H1 (cell line): ENCODE results near the gene SLN. TPM values are rescaled to one million over a fixed set of nuclear protein-coding genes. Genes with fewer than 3 reads are reported as not detected.

Experiments
- CTCF ChIA-PET: fragments of 300-600 bp; sonication (Branson Sonifier 250); formaldehyde crosslinking; loops from one replicate; lab custom pipeline; 2021; ENCODE audit not compliant: partially characterized antibody; lab: Charles Lee
- POLR2A ChIA-PET: fragments of 300-600 bp; sonication (Branson Sonifier 250); formaldehyde crosslinking; loops from one replicate; lab custom pipeline; 2021; ENCODE audit warnings: inconsistent platforms; ENCODE audit not compliant: partially characterized antibody; lab: Charles Lee
- DNase-seq, 2 experiments: peaks; one replicate each; pipeline versions ENCODE4 v3.0.0 to v3.0.0-alpha.2; 2010 to 2022; ENCODE audit warnings: low spot score in 2 of 2, low read depth in 1 of 2, mixed read lengths in 1 of 2
- FAIRE-seq: peaks from 2 replicates; lab custom pipeline; 2011; peaks lifted over from hg19 to GRCh38; lab: Jason Lieb, UNC
- H2AFZ ChIP-seq: 2 replicates; pipeline ENCODE4 v1.8.1; 2012; ENCODE audit warnings: low read length, inconsistent platforms
- H2AK5ac ChIP-seq: 2 replicates; pipeline ENCODE4 v1.6.1; 2013; ENCODE audit warnings: low read depth, low read length
- H2BK120ac ChIP-seq: replicated peaks from 2 replicates; pipeline ENCODE3; 2013; ENCODE audit warnings: low read depth, low read length, inconsistent platforms
- H2BK12ac ChIP-seq: 2 replicates; pipeline ENCODE4 v1.6.1; 2013; ENCODE audit warnings: low read depth, low read length
- H2BK15ac ChIP-seq: 2 replicates; pipeline ENCODE4 v1.6.1; 2013; ENCODE audit warnings: low read length
- H2BK20ac ChIP-seq: 2 replicates; pipeline ENCODE4 v1.6.1; 2013; ENCODE audit warnings: low read length
- H2BK5ac ChIP-seq: 2 replicates; pipeline ENCODE4 v1.6.1; 2013; ENCODE audit warnings: low read depth, low read length
- H3K14ac ChIP-seq: 2 replicates; pipeline ENCODE4 v1.6.1; 2013; ENCODE audit warnings: inconsistent platforms; ENCODE audit not compliant: insufficient read length
- H3K18ac ChIP-seq: 2 replicates; pipeline ENCODE4 v1.6.1; 2013; ENCODE audit warnings: low read length; ENCODE audit errors: extremely low read depth
- H3K23ac ChIP-seq: 2 replicates; pipeline ENCODE4 v1.6.1; 2013; ENCODE audit warnings: inconsistent platforms; ENCODE audit not compliant: insufficient read length
- H3K23me2 ChIP-seq: 2 replicates; pipeline ENCODE4 v1.6.1; 2013; ENCODE audit warnings: low read depth, low read length
- H3K27ac ChIP-seq: 2 replicates; pipeline ENCODE4 v1.6.1; 2011; ENCODE audit warnings: low read depth, low read length, inconsistent platforms
- H3K27me3 ChIP-seq, 4 experiments: replicated peaks in 1 of 4; 1 replicate in 1 of 4; 2 replicates in 3 of 4; pipeline versions ENCODE4 v1.6.1 to v1.8.1; 2011 to 2013; ENCODE audit warnings: low read length in 3 of 4, mild to moderate bottlenecking in 3 of 4, inconsistent platforms in 2 of 4, mixed read lengths in 2 of 4, moderate library complexity in 1 of 4; ENCODE audit not compliant: control insufficient read depth in 3 of 4, insufficient read depth in 3 of 4; ENCODE audit errors: extremely low read depth in 1 of 4
- H3K36me3 ChIP-seq, 4 experiments: 2 replicates each; pipeline versions ENCODE4 v1.6.1 to v1.8.1; 2011 to 2013; ENCODE audit warnings: mild to moderate bottlenecking in 4 of 4, low read length in 3 of 4, moderate library complexity in 2 of 4, control low read depth in 1 of 4, inconsistent platforms in 1 of 4; ENCODE audit not compliant: insufficient read depth in 4 of 4, control insufficient read depth in 2 of 4
- H3K4ac ChIP-seq: replicated peaks from 2 replicates; pipeline ENCODE3; 2013; ENCODE audit warnings: low read length, low read depth, mixed read lengths, inconsistent platforms; ENCODE audit not compliant: insufficient read length
- H3K4me1 ChIP-seq, 4 experiments: replicated peaks in 1 of 4; 1 replicate in 1 of 4; 2 replicates in 3 of 4; pipeline versions ENCODE4 v1.6.1 to v1.8.1; 2011 to 2013; ENCODE audit warnings: low read length in 3 of 4, inconsistent platforms in 2 of 4, mixed read lengths in 1 of 4; ENCODE audit not compliant: insufficient read depth in 4 of 4, control insufficient read depth in 3 of 4
- H3K4me2 ChIP-seq, 2 experiments: 2 replicates each; pipeline versions ENCODE4 v1.6.1 to v1.8.1; 2011 to 2013; ENCODE audit warnings: low read depth in 2 of 2, low read length in 2 of 2, control low read depth in 1 of 2, inconsistent platforms in 1 of 2, mild to moderate bottlenecking in 1 of 2; ENCODE audit not compliant: insufficient read depth in 1 of 2
- H3K4me3 ChIP-seq, 4 experiments: fragments of 200-600, 300-600 bp in 1 of 4; sonication (generic), shearing (Covaris generic), sonication (Bioruptor Twin) in 1 of 4; 2 replicates each; pipeline versions ENCODE4 v1.5.1 to v1.8.1; 2011 to 2016; ENCODE audit warnings: low read length in 4 of 4, low read depth in 3 of 4, control low read depth in 2 of 4, inconsistent platforms in 2 of 4, mild to moderate bottlenecking in 2 of 4, mixed read lengths in 1 of 4, moderate library complexity in 1 of 4; ENCODE audit not compliant: insufficient read depth in 2 of 4; ENCODE audit errors: extremely low read depth in 1 of 4
- H3K56ac ChIP-seq: replicated peaks from 2 replicates; pipeline ENCODE3; 2013; ENCODE audit warnings: low read depth, mild to moderate bottlenecking, mixed read lengths, low read length, inconsistent platforms; ENCODE audit not compliant: insufficient read length
- H3K79me1 ChIP-seq: 2 replicates; pipeline ENCODE4 v1.6.1; 2013; ENCODE audit warnings: low read depth, low read length, control low read depth
- H3K79me2 ChIP-seq, 2 experiments: 2 replicates each; pipeline versions ENCODE4 v1.6.1 to v1.8.1; 2012 to 2013; ENCODE audit warnings: low read length in 2 of 2, mild to moderate bottlenecking in 2 of 2, inconsistent platforms in 1 of 2; ENCODE audit not compliant: insufficient read depth in 2 of 2, control insufficient read depth in 1 of 2
- H3K9ac ChIP-seq, 4 experiments: replicated peaks in 1 of 4; 1 replicate in 1 of 4; 2 replicates in 3 of 4; pipeline versions ENCODE4 v1.6.1 to v1.8.1; 2011 to 2013; ENCODE audit warnings: low read depth in 3 of 4, low read length in 3 of 4, control low read depth in 2 of 4, mild to moderate bottlenecking in 2 of 4, moderate library complexity in 2 of 4, inconsistent platforms in 1 of 4; ENCODE audit errors: extremely low read depth in 1 of 4
- H3K9me3 ChIP-seq, 2 experiments: 2 replicates each; pipeline versions ENCODE4 v1.6.1 to v1.8.1; 2012 to 2013; ENCODE audit warnings: mild to moderate bottlenecking in 2 of 2, moderate library complexity in 2 of 2, control low read depth in 1 of 2, inconsistent platforms in 1 of 2, low read depth in 1 of 2, low read length in 1 of 2, mixed read lengths in 1 of 2; ENCODE audit not compliant: insufficient read depth in 2 of 2
- H4K20me1 ChIP-seq, 2 experiments: replicated peaks in 1 of 2; 2 replicates each; pipeline versions ENCODE3 to v1.8.1; 2011 to 2013; ENCODE audit warnings: inconsistent platforms in 2 of 2, low read length in 2 of 2, mild to moderate bottlenecking in 1 of 2; ENCODE audit not compliant: insufficient read depth in 2 of 2, control insufficient read depth in 1 of 2
- H4K5ac ChIP-seq: 2 replicates; pipeline ENCODE4 v1.6.1; 2013; ENCODE audit warnings: low read length, low read depth, mixed read lengths, inconsistent platforms; ENCODE audit not compliant: insufficient read length
- H4K8ac ChIP-seq: 2 replicates; pipeline ENCODE4 v1.8.0; 2013; ENCODE audit warnings: mild to moderate bottlenecking, moderate library complexity, low read length, inconsistent platforms; ENCODE audit not compliant: insufficient read depth; ENCODE audit errors: extremely low read depth
- H4K91ac ChIP-seq: replicated peaks from 2 replicates; pipeline ENCODE3; 2013; ENCODE audit warnings: low read length, mixed read lengths, inconsistent platforms; ENCODE audit not compliant: insufficient read length
- FOSL1 ChIP-seq: IDR thresholded peaks from 2 replicates; pipeline ENCODE4 v1.6.1; 2011; ENCODE audit warnings: mild to moderate bottlenecking, low read depth, low read length, moderate library complexity; ENCODE audit not compliant: insufficient read depth
- HDAC2 ChIP-seq, 2 experiments: fragments of 300-600 bp in 1 of 2; sonication (generic) in 1 of 2; IDR thresholded peaks; 2 replicates each; pipeline ENCODE4 v1.6.1; 2011 to 2012; ENCODE audit warnings: low read depth in 2 of 2, low read length in 2 of 2, mild to moderate bottlenecking in 2 of 2, moderate library complexity in 2 of 2, borderline replicate concordance in 1 of 2, inconsistent platforms in 1 of 2
- PHF8 ChIP-seq: fragments of 200-600 bp; sonication (generic); conservative IDR thresholded peaks from 2 replicates; pipeline ENCODE4 v1.7.1; 2012; ENCODE audit warnings: low read depth, mild to moderate bottlenecking, inconsistent platforms, low read length, moderate library complexity
- polyA plus RNA-seq, 7 experiments: library from polyadenylated mRNA; depleted of rRNA in 3 of 7; stranded (reverse) in 5 of 7; unstranded in 2 of 7; fragments of >200 nt in 5 of 7; fragments of 200-250 nt in 2 of 7; gene quantifications; 1 replicate in 5 of 7; 2 replicates in 1 of 7; 4 replicates in 1 of 7; pipeline versions ENCODE4 v1.2.1 to v1.2.3, GENCODE V29; 2011 to 2013; ENCODE audit warnings: missing spikeins in 2 of 7, mixed read lengths in 2 of 7
- total RNA-seq: library from RNA; stranded (reverse); fragmentation: NEBNext Ultra II Directional; extraction: Animal tissue kit (Norgen Biotek cat#: 25700); gene quantifications from 2 replicates; pipeline ENCODE4 v1.2.1, GENCODE V29; 2021

SLN gene
- total and polyA plus RNA-seq, 2 of the 8 experiments (the other 6 are each of a cell fraction or from before 2014, with no cell fraction given) = not detected

DNA sequence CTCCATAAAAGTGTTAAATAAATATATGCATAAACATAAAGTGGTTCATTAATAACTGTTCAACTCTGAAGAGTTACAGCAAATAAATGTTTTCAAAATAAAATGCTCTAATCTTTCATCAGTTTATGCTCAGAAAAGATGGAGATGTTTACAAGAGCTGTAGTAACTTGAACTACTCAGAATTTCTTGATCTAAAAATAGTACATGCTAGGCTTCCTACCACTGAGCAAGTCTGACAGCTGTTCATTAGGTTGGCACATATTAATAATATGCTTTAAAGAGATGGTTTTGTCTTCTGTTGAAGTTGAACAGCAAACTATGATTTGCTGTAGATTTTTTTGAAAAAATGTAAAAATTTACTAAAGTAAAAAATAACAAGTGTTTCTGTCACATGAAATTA lies 10.8 kb upstream of the SLN start:
- Histone ChIP-seq H2AFZ (no peak overlapping the region), H4K20me1 (no peaks in the 10 kb centered on the region)

More for the DNA sequence above, 10.8 kb upstream of the SLN start:
- no peak overlapping the region for H2BK15ac ChIP-seq
- no peak overlapping the region for H2BK5ac ChIP-seq
- no peak overlapping the region for H3K18ac ChIP-seq
- FAIRE-seq (no peak), DNase-seq (no peak)
- no peak overlapping the region for H4K91ac ChIP-seq
- H3K27me3 ChIP-seq = no peaks in the 10 kb centered on the region
- ChIA-PET CTCF (interaction anchor here (1.2 kb wide), 1 partner anchor 18 kb away, joined by 5 read pairs; no protein-coding TSS in a partner anchor), POLR2A (no interaction called here)
- no peaks in the 10 kb centered on the region for H3K79me1 ChIP-seq
- no peak overlapping the region for H2AK5ac ChIP-seq
- H3K4me2 ChIP-seq = no peak overlapping the region
- no peaks in the 10 kb centered on the region for H3K9me3 ChIP-seq
- no peak overlapping the region for H2BK20ac ChIP-seq
- H3K23me2 ChIP-seq = no peaks in the 10 kb centered on the region
- H3K4me3 ChIP-seq = no peak overlapping the region
- H4K8ac ChIP-seq = no peak overlapping the region
- H2BK12ac ChIP-seq = no peak overlapping the region
- H3K23ac ChIP-seq = no peak overlapping the region
- no peak for TF ChIP-seq HDAC2 (IDR thresholded peaks at IDR 0.05; ENCODE audit: borderline replicate concordance in 1 of 2, low read depth in 2 of 2, low read length in 2 of 2)
- no peak for TF ChIP-seq PHF8
- TF ChIP-seq FOSL1 = no peak
- no peak overlapping the region for H2BK120ac ChIP-seq
- H3K56ac ChIP-seq = no peak overlapping the region
- H3K4ac ChIP-seq = no peak overlapping the region
- no peak overlapping the region for H4K5ac ChIP-seq
- no peak overlapping the region for H3K14ac ChIP-seq
- H3K27ac ChIP-seq = no peak overlapping the region
- H3K4me1 ChIP-seq = no peaks in the 10 kb centered on the region
- no peaks in the 10 kb centered on the region for H3K36me3 ChIP-seq
- H3K79me2 ChIP-seq = no peaks in the 10 kb centered on the region
- no peak overlapping the region for H3K9ac ChIP-seq
